HG03565 (cell line): ENCODE data around the gene IL12RB2.
"Not testable (repeated sequence)": the region's sequence is repeated elsewhere in the genome, so short reads cannot be mapped to it uniquely, and the experiment has no call there.

ENCODE experiments used
- ATAC-seq: cut with Tn5 transposase; IDR thresholded peaks from one replicate; pipeline ENCODE4 v1.9.1; 2021; ENCODE audit warnings: mild to moderate bottlenecking, moderate library complexity; ENCODE audit not compliant: unreplicated experiment

IL12RB2 gene

DNA sequence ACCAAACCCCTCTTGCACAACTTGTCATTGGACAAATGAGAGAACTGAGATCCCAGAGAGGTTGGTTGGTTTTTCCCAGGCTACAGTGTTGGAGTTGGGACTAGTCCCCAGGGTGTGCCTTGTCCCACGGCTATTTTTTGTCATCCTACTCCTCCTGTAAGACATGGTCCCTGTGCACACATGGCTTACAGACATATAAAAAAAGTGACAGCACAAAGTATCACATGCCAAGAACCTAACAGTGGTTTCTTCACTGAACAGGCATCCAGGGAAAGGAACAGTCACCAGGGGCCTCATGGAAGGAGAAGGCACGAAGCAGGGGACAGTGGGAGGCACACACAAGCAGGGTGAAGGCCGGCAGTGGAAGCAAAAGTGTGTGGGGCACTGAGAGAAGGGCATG, 86.1 kb downstream of the IL12RB2 start:
- no peak for ATAC-seq

DNA sequence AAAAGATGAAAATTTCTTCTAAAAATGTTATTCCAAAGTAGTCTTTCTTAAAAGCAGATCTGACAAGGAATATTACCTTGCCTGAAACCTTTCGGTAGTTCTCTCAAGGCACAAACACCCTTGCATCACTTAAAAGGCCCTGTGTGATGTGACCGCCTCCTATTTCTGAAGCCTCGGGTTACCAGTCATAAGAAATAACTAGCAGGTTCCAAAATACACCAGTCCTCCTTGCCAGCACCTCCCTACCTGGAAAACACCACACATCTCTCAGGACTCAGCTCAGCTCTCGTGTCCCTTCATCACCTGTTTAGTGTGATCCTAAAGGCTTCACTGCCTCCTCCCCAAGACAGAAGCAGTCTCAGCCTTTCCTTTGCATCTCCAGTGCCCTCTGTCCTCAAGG, 86.9 kb downstream of the IL12RB2 start:
- ATAC-seq: no peak

DNA sequence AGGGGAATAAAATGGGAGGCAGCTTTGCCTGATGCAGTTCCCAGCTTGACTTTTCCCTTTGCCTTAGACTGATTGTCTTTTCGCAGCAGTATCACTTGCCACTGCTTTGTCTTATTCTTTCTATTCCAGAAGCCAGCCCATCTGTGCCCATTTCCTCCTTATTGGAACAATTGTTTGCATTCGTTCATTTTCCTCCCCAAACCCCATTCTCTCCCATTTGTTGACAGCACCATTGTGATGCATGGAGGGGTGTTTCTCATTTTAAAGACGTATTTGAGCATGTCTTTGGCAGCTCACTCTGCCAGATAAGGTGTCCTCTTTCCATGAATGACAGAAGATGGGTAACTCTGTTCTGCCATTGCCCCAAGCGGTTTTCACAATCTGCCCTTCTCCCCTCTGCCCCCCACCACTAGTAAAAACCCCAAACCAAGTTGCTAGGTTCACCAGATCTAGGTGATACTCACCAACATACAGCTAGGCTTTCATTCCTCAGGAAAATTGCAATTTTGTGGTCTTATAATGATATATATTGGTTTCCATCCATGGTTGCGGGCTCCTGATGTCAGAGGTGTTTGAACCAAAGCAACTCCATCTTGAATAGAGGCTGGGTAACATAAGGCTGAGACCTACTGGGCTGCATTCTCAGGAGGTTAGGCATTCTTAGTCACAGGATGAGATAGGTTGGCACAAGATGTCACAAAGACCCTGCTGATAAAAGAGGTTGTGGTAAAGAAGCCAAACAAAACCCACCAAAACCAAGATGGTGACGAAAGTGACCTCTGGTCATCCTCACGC, 91.7 kb downstream of the IL12RB2 start:
- ATAC-seq: no peak

- ATAC-seq: not testable (repeated sequence)
Measured at GRCh38 chr1:67400029-67400786, 92.5 kb downstream of the IL12RB2 start.

DNA sequence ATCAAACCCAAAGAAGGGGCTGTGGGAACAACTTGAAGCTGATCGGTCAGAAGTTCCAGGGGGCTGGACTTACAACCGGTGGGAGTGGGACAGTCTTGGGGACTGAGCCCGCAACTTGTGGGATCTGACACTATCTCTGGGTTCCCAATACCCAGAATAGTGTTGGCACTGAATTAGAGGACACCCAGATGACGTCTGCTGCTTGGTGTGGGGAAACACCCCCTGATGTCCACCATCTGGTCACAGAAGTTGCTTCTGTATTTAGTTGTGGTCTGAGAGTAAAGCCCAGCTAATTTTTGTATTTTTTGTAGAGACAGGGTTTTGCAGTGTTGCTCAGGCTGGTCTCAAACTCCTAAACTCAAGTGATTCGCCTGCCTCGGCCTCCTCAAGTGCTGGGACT, 93.8 kb downstream of the IL12RB2 start:
- ATAC-seq: no peak

GRCh38 chr1:67404212-67404620, 96.5 kb downstream of the IL12RB2 start:
- no peak for ATAC-seq

GRCh38 chr1:67405473-67406245, 98.0 kb downstream of the IL12RB2 start:
- ATAC-seq: no peak

DNA sequence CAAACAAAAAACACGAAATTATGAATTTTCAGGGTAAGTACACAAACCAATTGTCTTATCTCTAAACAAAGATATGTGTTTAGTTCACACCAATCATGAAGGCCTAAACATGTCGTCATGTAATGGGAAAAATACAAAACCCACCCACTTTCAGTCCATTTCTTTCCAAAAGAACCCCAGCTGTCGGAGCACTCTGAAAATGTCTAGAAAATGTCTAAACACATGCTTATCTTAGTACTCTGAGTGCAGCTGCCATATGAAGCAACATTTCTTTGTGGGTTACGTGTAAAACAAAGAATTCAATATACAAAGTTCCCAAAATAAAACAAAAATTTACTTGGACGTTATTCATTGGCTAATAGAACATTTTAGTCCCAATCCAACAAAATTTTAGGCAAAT, 99.8 kb downstream of the IL12RB2 start:
- no peak for ATAC-seq

GRCh38 chr1:67408148-67408547, 100.5 kb downstream of the IL12RB2 start:
- ATAC-seq: no peak

DNA sequence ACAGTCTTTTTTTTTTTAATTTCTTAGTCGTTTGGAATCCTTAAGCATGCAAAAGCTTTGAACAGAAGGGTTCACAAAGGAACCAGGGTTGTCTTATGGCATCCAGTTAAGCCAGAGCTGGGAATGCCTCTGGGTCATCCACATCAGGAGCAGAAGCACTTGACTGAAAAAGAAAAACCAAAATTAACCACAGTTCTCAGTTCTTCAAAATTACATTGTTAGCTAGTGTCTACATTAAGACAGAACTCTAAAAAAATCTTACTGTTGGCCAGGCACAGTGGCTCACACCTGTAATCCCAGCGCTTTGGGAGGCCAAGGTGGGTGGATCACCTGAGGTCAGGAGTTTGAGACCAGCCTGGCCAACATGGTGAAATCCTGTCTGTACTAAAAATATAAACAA, 105.4 kb downstream of the IL12RB2 start:
- ATAC-seq: not testable (repeated sequence)

DNA sequence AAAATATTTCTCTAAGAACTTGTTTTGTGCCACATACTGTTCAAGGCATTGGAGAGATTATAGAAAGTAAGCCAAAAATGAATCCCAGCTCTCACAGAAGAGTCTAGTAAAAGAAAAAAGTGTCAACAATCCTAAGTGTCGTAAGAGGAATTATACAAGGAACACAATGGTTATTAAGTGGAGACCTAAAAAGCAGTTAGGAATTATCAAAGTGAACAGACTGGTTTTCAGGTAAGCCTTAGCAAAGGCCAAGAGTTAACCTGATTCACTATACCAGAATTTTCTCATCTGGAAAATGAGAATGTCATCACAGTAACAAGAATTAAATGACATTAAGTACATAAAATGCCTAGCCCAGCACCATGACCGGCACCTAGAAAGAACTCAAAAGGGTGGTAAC, 106.9 kb downstream of the IL12RB2 start:
- no peak for ATAC-seq

DNA sequence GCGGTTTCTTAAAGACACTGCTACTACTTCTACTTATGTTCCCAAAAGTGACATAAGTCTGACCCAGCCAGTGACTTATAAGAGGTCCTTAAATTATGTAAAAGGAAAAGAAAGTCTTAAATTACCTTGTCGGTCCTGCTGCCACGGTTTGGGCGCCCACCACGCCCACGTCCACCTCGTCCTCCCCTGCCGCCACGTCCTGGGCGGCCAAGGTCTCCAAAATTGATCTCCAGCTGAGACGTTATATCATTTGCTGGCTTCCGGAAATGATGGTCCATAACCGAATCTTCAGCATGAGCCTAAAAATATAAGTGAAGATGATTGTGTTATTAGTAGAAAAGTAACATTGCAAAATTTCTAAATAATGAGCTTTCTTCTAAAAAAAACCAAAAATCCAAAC, 107.4 kb downstream of the IL12RB2 start:
- ATAC-seq: no peak

- ATAC-seq: not testable (repeated sequence)
Measured at GRCh38 chr1:67417733-67418132, 110.1 kb downstream of the IL12RB2 start.

- ATAC-seq: no peak
Measured at GRCh38 chr1:67418839-67419586, 111.3 kb downstream of the IL12RB2 start.

DNA sequence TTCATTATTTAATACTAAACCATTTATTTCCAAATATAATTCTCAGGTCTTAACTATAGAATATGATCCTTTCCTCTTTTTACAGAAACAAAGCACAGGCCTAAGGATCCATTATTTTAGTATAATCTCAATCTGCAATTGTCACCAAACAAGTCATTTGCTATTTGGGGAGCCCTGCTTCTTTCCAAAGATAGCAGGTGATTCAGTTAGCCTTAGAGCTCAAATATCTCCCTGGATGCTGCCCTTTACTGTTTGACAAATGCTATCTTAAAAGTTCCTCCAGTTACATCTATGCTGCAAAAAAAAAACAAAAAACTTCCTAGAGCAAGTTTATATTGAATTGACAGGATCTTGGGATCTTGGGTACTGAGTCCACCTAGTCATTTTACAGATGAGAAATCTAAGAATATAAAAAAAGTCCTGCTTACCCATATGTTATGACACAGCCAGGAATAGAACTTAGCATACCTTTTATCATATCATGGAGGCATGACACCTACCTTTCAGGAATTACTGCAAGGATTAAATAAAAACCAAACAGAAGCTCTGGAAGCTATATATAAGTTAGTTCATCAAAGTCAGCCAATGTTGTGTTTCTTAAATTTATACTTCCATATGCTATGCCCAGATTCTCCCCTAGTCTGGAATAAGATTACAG, 113.3 kb downstream of the IL12RB2 start:
- no peak for ATAC-seq

- no peak for ATAC-seq
Measured at GRCh38 chr1:67427465-67427864, 119.8 kb downstream of the IL12RB2 start.

- ATAC-seq: no peak
Measured at GRCh38 chr1:67427947-67428346, 120.3 kb downstream of the IL12RB2 start.

DNA sequence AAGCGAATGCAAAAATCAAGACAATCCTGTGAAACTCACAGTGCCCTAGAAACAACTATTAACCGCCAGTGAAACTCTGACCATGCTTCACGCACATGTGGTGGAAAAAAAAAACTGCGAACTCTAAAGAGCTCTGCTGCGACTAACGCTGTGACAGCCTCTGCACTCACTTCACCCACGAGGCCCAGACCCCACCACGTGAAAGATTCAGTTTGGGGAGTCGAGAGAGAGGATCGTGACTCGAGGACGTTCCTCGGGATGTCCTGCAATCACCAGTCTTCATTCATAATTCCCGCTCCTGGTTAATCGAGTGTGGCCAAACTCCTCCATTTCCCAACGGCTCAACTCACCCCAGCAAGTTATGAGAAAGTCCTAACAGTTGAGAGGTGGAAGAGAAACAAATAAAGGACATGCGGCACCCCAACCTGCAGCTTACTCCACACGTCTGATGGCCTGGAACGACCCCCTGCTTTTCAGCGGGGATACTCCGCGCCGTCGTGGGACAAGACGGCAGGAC, 121.4 kb downstream of the IL12RB2 start:
- no peak for ATAC-seq

DNA sequence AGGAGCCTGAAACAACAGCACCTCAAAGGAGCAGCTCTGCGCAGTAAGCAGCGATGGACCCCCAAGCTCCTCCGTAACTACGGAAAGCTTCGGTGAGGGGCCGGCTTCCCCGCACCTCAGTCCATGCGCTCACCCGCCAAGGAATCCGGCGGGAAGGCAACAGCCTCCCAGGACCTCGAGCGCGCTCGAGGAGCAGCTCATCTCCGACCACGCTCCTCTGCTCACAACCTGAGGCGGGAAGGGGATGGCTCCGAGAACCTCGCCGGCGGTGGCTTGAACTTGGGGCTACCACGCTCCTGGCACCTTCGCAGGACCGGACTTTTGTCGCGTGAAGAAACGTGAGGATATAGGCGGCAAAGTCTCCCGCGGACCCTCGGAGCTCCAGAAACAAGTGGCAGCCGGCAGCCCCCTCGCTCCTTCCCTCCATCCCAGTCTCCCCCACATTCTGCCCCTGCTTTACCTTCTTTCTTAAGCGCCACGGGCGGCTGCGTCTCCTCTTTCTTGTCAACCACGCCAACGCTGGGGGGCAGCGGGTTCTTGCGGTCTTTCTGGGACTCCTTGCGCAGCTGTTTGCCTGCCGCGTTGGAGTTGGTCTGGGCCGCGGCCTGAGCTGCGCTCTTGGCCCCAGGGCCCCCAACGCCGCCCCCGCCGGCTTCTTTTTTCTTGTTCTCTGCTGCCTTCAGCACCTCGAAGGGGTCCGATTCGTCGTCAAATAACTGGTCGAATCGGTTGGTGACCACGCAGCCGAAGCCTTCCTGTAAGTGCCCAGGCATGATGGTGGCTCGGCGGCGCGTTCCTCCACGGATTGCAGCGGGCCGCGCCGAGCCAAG, 122.1 kb downstream of the IL12RB2 start:
- ATAC-seq: no peak
